GM18519 (cell line): ENCODE results near the gene AEN.

Source experiments
- ATAC-seq: cut with Tn5 transposase; IDR thresholded peaks from one replicate; pipeline ENCODE4 v1.9.1; 2021; ENCODE audit warnings: mild to moderate bottlenecking, moderate library complexity; ENCODE audit not compliant: unreplicated experiment, low FRiP score

AEN gene

GRCh38 chr15:88649286-88649733 lies 28.2 kb downstream of the AEN start:
- peak; percentile 60 for ATAC-seq

DNA sequence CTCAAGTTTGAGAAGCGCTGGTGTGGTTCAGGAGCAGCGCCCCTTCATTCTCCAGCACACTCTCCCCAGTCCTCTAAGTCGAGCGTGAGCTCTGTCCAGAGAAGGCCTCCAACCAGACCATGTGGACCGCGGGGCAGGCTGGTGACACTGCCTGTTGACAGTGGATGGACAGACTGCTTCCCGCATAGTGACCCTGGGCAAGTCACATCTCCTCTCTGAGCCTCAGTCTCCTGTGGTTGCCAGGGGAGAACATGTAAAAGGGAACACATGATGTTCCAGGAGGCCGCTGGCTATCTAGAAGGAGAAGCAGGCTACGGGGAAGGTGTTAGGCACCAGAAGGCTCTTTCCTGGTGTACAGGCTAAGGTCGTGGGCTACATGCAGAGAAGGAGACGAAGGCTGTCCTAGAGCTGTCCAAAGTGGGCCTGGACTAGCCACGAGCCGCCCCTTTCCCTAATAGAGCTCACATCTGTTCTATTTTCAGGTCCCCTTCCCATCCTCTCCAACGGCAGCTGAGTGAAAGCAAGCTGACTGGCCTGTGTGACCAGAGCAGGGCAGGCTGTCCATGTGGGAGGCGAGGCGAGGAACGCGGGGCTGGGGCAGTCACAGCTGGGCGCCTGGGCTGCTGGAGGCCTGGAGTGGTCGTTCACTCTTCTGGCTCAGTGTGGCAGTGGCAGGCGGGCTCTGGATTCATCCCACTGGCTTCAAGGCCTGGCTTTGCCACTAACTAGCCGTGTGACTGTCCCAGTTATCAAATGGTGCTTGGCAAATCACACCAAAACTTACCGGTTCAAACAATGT lies 28.8 kb downstream of the AEN start:
- no peak for ATAC-seq

- ATAC-seq, result no peak
Measured at GRCh38 chr15:88650556-88650955, 29.4 kb downstream of the AEN start.

DNA sequence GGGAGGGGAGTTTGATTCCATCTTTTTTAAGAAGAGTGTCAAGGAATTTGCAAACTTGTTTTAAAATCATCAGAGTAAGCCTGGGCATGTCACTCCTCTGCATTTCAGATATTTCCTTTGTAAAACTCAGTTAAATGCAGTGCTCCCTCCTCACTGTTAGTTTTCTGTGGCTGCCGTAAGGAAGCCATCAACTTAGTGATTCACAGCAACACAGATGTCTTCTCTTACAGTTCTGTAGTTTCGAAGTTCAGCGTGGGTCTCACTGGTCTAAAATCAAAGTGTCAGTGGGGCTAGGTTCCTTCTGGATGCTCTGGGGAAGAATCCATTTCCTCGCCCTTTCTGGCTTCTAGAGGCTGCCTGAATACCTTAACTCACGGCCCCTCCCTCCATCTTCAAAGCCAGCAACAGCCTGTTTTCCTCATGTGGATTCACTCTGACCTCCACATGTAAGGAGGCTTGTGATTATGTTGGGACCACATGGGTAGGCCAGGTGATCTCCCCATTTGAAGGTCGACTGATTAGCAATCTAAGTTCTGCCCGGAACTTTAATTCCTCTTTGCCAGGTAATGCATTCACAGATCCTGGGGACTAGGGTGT lies 30.1 kb downstream of the AEN start:
- ATAC-seq, result no peak

- no peak for ATAC-seq
Measured at GRCh38 chr15:88651971-88652370, 30.8 kb downstream of the AEN start.

GRCh38 chr15:88652456-88653199 lies 31.5 kb downstream of the AEN start:
- no peak for ATAC-seq

GRCh38 chr15:88653200-88654064 lies 32.3 kb downstream of the AEN start:
- no peak for ATAC-seq

DNA sequence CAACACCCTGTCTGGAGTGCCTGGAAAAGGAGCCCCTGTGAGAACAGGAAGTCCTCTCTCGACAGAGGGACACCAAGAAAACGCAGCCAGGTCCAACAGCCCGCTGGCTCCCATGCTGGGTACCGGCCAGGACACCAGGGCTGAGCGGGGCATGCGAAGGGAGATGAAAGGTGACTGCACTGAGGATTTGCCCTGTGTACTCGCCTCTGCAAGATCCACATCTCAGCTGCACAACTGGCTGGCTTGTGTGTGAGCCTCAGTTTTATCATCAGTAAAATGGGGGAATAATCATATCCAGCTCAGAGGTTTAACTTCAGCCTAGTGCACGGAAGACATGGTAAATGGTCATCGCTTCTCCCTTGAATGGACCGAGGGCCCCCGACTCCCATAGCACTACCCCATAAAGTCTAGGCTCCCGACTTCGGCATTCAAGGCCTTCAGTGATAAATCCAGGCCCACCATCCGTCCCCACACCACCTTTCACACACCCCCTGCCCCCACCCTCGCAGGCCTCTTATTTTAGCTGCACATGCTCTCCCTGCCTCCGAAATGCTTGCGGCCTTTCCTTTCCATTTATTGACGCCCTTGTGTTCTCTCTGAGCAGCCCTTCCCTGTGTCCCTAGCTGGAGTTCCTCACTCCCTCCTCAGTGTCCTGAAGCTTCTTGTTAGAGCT lies 33.4 kb downstream of the AEN start:
- ATAC-seq, result no peak

DNA sequence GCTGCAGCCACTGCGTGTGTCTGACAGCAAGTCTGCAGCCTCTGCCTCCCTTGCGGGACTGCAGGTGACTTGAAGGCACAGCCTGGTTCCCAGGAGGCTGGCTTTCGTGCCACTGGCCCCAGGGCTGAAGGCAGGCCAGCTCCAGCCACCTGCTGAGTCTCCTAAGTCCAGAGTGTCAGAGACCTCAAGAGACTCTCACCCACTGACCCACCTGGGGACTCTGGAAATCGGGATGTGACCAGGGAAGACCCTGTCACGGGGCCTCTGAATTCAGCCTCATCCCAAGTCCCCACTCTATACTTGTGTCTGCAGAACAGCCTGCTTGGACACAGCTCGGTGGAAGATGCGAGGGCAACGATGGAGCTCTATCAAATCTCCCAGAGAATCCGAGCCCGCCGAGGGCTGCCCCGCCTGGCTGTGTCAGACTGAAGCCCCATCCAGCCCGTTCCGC lies 34.0 kb downstream of the AEN start:
- no peak for ATAC-seq

- ATAC-seq, result no peak
Measured at GRCh38 chr15:88655800-88656488, 34.8 kb downstream of the AEN start.

GRCh38 chr15:88656760-88657221 lies 35.7 kb downstream of the AEN start:
- ATAC-seq, result peak; percentile 79

- ATAC-seq, result no peak
Measured at GRCh38 chr15:88657326-88658069, 36.4 kb downstream of the AEN start.

DNA sequence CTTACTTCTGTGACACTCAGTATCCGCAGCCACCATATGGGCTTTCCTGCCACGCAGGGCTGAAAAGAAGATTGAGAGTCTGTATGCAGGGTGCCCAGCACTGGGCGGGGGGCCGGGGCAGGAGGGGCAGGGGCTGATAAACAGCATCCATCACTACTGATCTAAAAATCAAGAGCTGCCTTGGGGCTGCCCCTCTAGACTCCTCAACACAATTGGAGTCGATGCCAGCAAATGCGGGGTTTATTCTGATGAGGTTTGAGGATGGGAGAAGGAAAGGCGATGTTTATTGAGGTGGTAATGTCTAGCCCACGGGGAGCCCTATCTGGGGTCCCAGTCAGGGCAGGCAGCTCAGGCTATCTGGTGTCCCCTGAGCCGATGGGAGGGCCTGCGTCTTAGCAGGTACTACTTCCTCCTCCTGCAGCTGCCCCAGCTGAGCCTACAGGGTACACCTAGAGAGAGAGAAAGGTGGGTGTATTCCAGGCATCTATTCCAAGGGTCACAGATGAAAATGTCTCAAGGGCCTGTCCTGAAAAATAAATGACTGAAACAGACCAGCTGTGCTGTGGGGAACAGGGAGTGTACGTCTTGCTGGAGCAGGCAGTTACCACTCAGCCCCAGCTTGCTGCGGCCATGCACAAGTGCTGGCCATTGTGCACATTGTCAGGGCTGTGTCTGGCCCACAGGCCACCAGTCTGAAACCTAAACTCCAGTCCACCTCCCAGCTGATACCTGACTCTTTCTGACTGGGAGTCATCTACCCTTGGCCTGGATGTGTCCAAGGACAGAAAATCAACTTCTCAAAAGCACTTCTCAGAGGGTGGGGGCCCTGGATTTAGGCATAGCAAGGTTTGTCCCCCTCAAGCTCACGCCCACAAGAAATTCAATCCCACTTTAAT lies 37.2 kb downstream of the AEN start:
- no peak for ATAC-seq

- ATAC-seq, result no peak
Measured at GRCh38 chr15:88658972-88659931, 38.1 kb downstream of the AEN start.

DNA sequence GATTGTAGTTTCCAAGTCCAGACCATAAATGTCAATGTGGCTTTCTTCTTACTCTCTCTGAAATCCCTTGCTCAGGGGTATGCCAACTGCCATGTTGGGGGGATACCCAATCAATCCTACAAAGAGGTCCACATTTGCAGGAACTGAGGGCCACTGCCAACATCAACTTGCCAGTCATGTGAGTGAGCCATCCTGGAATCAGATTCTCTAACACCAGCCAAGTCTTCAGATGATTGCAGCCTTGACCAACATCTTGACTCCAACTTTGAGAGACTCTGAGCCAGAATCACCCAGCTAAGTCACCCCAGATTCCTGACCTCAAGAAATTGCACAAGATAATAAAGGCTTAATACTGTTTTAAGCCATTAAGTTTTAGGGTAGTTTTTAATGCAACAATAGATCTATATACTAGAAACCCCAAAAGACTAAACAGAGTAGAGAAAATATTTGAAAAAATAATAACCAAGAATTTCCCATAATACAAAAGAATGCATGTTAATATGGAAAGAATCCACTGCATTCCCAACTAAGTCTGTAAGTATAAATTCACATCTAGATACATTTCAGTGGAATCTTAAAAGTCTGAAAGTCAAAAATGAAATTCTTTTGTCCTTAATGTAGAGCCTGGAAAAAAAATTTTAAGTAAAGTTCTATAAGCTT lies 40.0 kb downstream of the AEN start:
- no peak for ATAC-seq
